ENCODE measurements around the gene CHAC1.

CHAC1 gene

GRCh38 chr15:40933517-40933902 is 19.8 kb upstream of the CHAC1 start:
- TF ChIP-seq EZH2phosphoT487 (IDR thresholded peaks at IDR 0.05; ENCODE audit: borderline replicate concordance) (no peak), CTCF (conservative IDR thresholded peaks at IDR 0.05; ENCODE audit: low read length) (no peak)
- Histone ChIP-seq H3K4me2 (ENCODE audit: low read depth, low read length, poor library complexity, severe bottlenecking) (peak overlapping the region; percentile 63), H3K9me3 (ENCODE audit: insufficient read depth, low read depth, low read length) (no peaks in the 10 kb centered on the region), H3K27me3 (ENCODE audit: insufficient read depth, low read length, poor library complexity, severe bottlenecking) (no peaks in the 10 kb centered on the region), H4K20me1 (ENCODE audit: insufficient read depth, low read length, poor library complexity, severe bottlenecking) (no peaks in the 10 kb centered on the region), H3K9me2 (replicated peaks; ENCODE audit: low read depth, low read length) (no peaks in the 10 kb centered on the region), H3F3A (ENCODE audit: low read depth) (no peaks in the 10 kb centered on the region), H3K79me2 (ENCODE audit: insufficient read depth, low read length) (no peaks in the 10 kb centered on the region), H3K4me1 (ENCODE audit: insufficient read depth, low read length, poor library complexity, severe bottlenecking) (peaks cover 25% of the 10 kb centered on the region), H2AFZ (ENCODE audit: low read length) (no peak overlapping the region), H3K4me3 (ENCODE audit: low read length, poor library complexity, severe bottlenecking) (no peak overlapping the region), H3K9ac (ENCODE audit: low read depth, low read length, poor library complexity, severe bottlenecking) (peak overlapping the region; percentile 33), H3K36me3 (ENCODE audit: insufficient read depth, low read length) (no peaks in the 10 kb centered on the region)

GRCh38 chr15:40934457-40934856 is 18.8 kb upstream of the CHAC1 start:
- Histone ChIP-seq H3K4me3 (ENCODE audit: low read length, poor library complexity, severe bottlenecking) (no peak overlapping the region), H3K9me3 (ENCODE audit: insufficient read depth, low read depth, low read length) (no peaks in the 10 kb centered on the region), H3K9me2 (replicated peaks; ENCODE audit: low read depth, low read length) (no peaks in the 10 kb centered on the region), H3K4me1 (ENCODE audit: insufficient read depth, low read length, poor library complexity, severe bottlenecking) (peaks cover 20% of the 10 kb centered on the region), H2AFZ (ENCODE audit: low read length) (no peak overlapping the region), H3K27me3 (ENCODE audit: insufficient read depth, low read length, poor library complexity, severe bottlenecking) (no peaks in the 10 kb centered on the region), H3K4me2 (ENCODE audit: low read depth, low read length, poor library complexity, severe bottlenecking) (no peak overlapping the region), H3K9ac (ENCODE audit: low read depth, low read length, poor library complexity, severe bottlenecking) (no peak overlapping the region), H4K20me1 (ENCODE audit: insufficient read depth, low read length, poor library complexity, severe bottlenecking) (no peaks in the 10 kb centered on the region), H3F3A (ENCODE audit: low read depth) (no peaks in the 10 kb centered on the region), H3K36me3 (ENCODE audit: insufficient read depth, low read length) (no peaks in the 10 kb centered on the region), H3K79me2 (ENCODE audit: insufficient read depth, low read length) (no peaks in the 10 kb centered on the region)
- TF ChIP-seq CTCF (conservative IDR thresholded peaks at IDR 0.05; ENCODE audit: low read length) (no peak), EZH2phosphoT487 (IDR thresholded peaks at IDR 0.05; ENCODE audit: borderline replicate concordance) (no peak)

- Histone ChIP-seq H4K20me1 (ENCODE audit: insufficient read depth, low read length, poor library complexity, severe bottlenecking) (no peaks in the 10 kb centered on the region), H3K27me3 (ENCODE audit: insufficient read depth, low read length, poor library complexity, severe bottlenecking) (no peaks in the 10 kb centered on the region), H3K79me2 (ENCODE audit: insufficient read depth, low read length) (no peaks in the 10 kb centered on the region), H3K36me3 (ENCODE audit: insufficient read depth, low read length) (no peaks in the 10 kb centered on the region), H3K4me3 (ENCODE audit: low read length, poor library complexity, severe bottlenecking) (no peak overlapping the region), H3K9me3 (ENCODE audit: insufficient read depth, low read depth, low read length) (no peaks in the 10 kb centered on the region), H3K9ac (ENCODE audit: low read depth, low read length, poor library complexity, severe bottlenecking) (no peak overlapping the region), H3K9me2 (replicated peaks; ENCODE audit: low read depth, low read length) (no peaks in the 10 kb centered on the region), H3K4me2 (ENCODE audit: low read depth, low read length, poor library complexity, severe bottlenecking) (no peak overlapping the region), H3K4me1 (ENCODE audit: insufficient read depth, low read length, poor library complexity, severe bottlenecking) (peaks cover 30% of the 10 kb centered on the region), H2AFZ (ENCODE audit: low read length) (no peak overlapping the region), H3F3A (ENCODE audit: low read depth) (peaks cover 10% of the 10 kb centered on the region; the same call in 1 of the 2 replicates)
- TF ChIP-seq EZH2phosphoT487 (IDR thresholded peaks at IDR 0.05; ENCODE audit: borderline replicate concordance) (no peak), CTCF (conservative IDR thresholded peaks at IDR 0.05; ENCODE audit: low read length) (no peak)
Measured at GRCh38 chr15:40936234-40936708, 17.0 kb upstream of the CHAC1 start.
